HG03439 (cell line): ENCODE results near the gene IL13.
"Not testable (repeated sequence)": the region's sequence is repeated elsewhere in the genome, so short reads cannot be mapped to it uniquely, and the experiment has no call there.

Experiments
- ATAC-seq: cut with Tn5 transposase; IDR thresholded peaks from one replicate; pipeline ENCODE4 v1.9.1; 2021; ENCODE audit warnings: mild to moderate bottlenecking, moderate library complexity; ENCODE audit not compliant: unreplicated experiment

The IL13 gene

GRCh38 chr5:132657676-132658380, at the start of gene IL13:
IL13 (plus strand) TSS chr5:132658173; CDS start chr5:132658187, 14 bp downstream.
- ATAC-seq, result no peak

GRCh38 chr5:132611965-132612364, 46.0 kb upstream of the IL13 start:
- ATAC-seq, result no peak

GRCh38 chr5:132612846-132613245, 45.1 kb upstream of the IL13 start:
- ATAC-seq, result no peak

GRCh38 chr5:132621699-132622098, 36.3 kb upstream of the IL13 start:
- no peak for ATAC-seq

GRCh38 chr5:132622608-132623007, 35.4 kb upstream of the IL13 start:
- ATAC-seq, result no peak

GRCh38 chr5:132627470-132627869, 30.5 kb upstream of the IL13 start:
- no peak for ATAC-seq

GRCh38 chr5:132628814-132629213, 29.2 kb upstream of the IL13 start:
- no peak for ATAC-seq

GRCh38 chr5:132629230-132629944, 28.6 kb upstream of the IL13 start:
- peak; percentile 74 for ATAC-seq

GRCh38 chr5:132633587-132633986, 24.4 kb upstream of the IL13 start:
- ATAC-seq, result not testable (repeated sequence)

- ATAC-seq, result no peak
Measured at GRCh38 chr5:132635873-132636272, 22.1 kb upstream of the IL13 start.

- ATAC-seq, result no peak
Measured at GRCh38 chr5:132637241-132637640, 20.7 kb upstream of the IL13 start.

- peak; percentile 59 for ATAC-seq
Measured at GRCh38 chr5:132639706-132640130, 18.3 kb upstream of the IL13 start.

GRCh38 chr5:132640613-132641012, 17.4 kb upstream of the IL13 start:
- no peak for ATAC-seq

GRCh38 chr5:132641241-132641723, 16.7 kb upstream of the IL13 start:
- ATAC-seq, result no peak

GRCh38 chr5:132641841-132642240, 16.1 kb upstream of the IL13 start:
- no peak for ATAC-seq

- no peak for ATAC-seq
Measured at GRCh38 chr5:132644177-132644576, 13.8 kb upstream of the IL13 start.

- ATAC-seq, result no peak
Measured at GRCh38 chr5:132646583-132647266, 11.2 kb upstream of the IL13 start.

- no peak for ATAC-seq
Measured at GRCh38 chr5:132647473-132647872, 10.5 kb upstream of the IL13 start.

- no peak for ATAC-seq
Measured at GRCh38 chr5:132648355-132648754, 9.6 kb upstream of the IL13 start.

- no peak for ATAC-seq
Measured at GRCh38 chr5:132651838-132652469, 6.0 kb upstream of the IL13 start.

GRCh38 chr5:132653716-132654115, 4.3 kb upstream of the IL13 start:
- no peak for ATAC-seq
